SU-DHL-6 (cell line): ENCODE data around the gene ATP7B.

Experiments
- H2AFZ ChIP-seq: fragments of 200-600 bp; sonication (generic); 2 replicates; pipeline ENCODE4 v1.6.1; 2014; ENCODE audit warnings: low read depth, mild to moderate bottlenecking, moderate library complexity, mixed read lengths, antibody characterized with exemption, low read length; ENCODE audit not compliant: severe bottlenecking
- H3F3A ChIP-seq: fragments of 200-600 bp; shearing (Covaris generic); 2 replicates; pipeline ENCODE4 v1.6.0; 2016; ENCODE audit warnings: antibody characterized with exemption, mild to moderate bottlenecking; ENCODE audit not compliant: insufficient read depth
- H3K27ac ChIP-seq: fragments of 200-600 bp; sonication (generic); 2 replicates; pipeline ENCODE4 v1.5.1; 2016; ENCODE audit warnings: low read depth, mild to moderate bottlenecking, low read length, moderate library complexity, mixed read lengths
- H3K27me3 ChIP-seq: fragments of 200-600 bp; sonication (generic), shearing (Covaris generic); 2 replicates; pipeline ENCODE4 v1.6.0; 2014; ENCODE audit warnings: mild to moderate bottlenecking, low read length
- H3K36me3 ChIP-seq: fragments of 200-600 bp; sonication (generic); 2 replicates; pipeline ENCODE4 v1.6.1; 2014; ENCODE audit warnings: mild to moderate bottlenecking, low read length, mixed read lengths
- H3K4me2 ChIP-seq: fragments of 300-600, 200-600 bp; shearing (Covaris generic), sonication (generic); 2 replicates; pipeline ENCODE4 v1.6.0; 2014; ENCODE audit warnings: low read length, low read depth, mild to moderate bottlenecking; ENCODE audit not compliant: poor library complexity, severe bottlenecking
- H3K4me3 ChIP-seq: fragments of 200-600 bp; sonication (generic); 2 replicates; pipeline ENCODE4 v1.5.1; 2014; ENCODE audit warnings: antibody characterized with exemption, low read length, mild to moderate bottlenecking, mixed read lengths; ENCODE audit not compliant: insufficient read depth, poor library complexity, severe bottlenecking
- H3K79me2 ChIP-seq: fragments of 200-600 bp; sonication (generic); 2 replicates; pipeline ENCODE4 v1.6.1; 2014; ENCODE audit warnings: mild to moderate bottlenecking, low read length, moderate library complexity; ENCODE audit not compliant: insufficient read depth
- H3K9ac ChIP-seq: fragments of 200-600 bp; sonication (generic); 2 replicates; pipeline ENCODE4 v1.7.0; 2014; ENCODE audit warnings: mild to moderate bottlenecking, low read length
- H3K9me2 ChIP-seq: fragments of 200-600 bp; sonication (generic); replicated peaks from 2 replicates; pipeline ENCODE4 v1.6.1; 2014; ENCODE audit warnings: low read length; ENCODE audit not compliant: insufficient read depth
- H3K9me3 ChIP-seq: fragments of 200-600 bp; sonication (generic); 2 replicates; pipeline ENCODE4 v1.6.1; 2014; ENCODE audit warnings: low read length, mixed read lengths; ENCODE audit not compliant: insufficient read depth
- H4K20me1 ChIP-seq: fragments of 200-600 bp; sonication (generic); 2 replicates; pipeline ENCODE4 v1.6.1; 2014; ENCODE audit warnings: low read depth, mild to moderate bottlenecking, antibody characterized with exemption, low read length, moderate library complexity, mixed read lengths
- CTCF ChIP-seq: fragments of 200-600 bp; sonication (generic); IDR thresholded peaks from one replicate; pipeline ENCODE4 v1.5.1; 2017; ENCODE audit warnings: antibody characterized with exemption, mild to moderate bottlenecking, low read length, moderate library complexity; ENCODE audit not compliant: insufficient read depth, poor library complexity, severe bottlenecking
- EZH2phosphoT487 ChIP-seq: fragments of 200-600 bp; sonication (generic), shearing (Covaris generic); conservative IDR thresholded peaks from 2 replicates; pipeline ENCODE4 v1.6.1; 2018; ENCODE audit warnings: mild to moderate bottlenecking, antibody characterized with exemption, low read length, moderate library complexity, mixed read lengths

Gene ATP7B

GRCh38 chr13:51956717-51957116, 54.5 kb downstream of the ATP7B start:
- TF ChIP-seq CTCF = no peak
- no peak for TF ChIP-seq EZH2phosphoT487
- Histone ChIP-seq H2AFZ (no peak overlapping the region), H3K9me2 (no peaks in the 10 kb centered on the region), H3K9me3 (no peaks in the 10 kb centered on the region), H3K4me3 (no peak overlapping the region), H3F3A (no peaks in the 10 kb centered on the region), H3K79me2 (no peaks in the 10 kb centered on the region), H4K20me1 (no peaks in the 10 kb centered on the region), H3K9ac (no peak overlapping the region), H3K27ac (no peak overlapping the region), H3K4me2 (no peak overlapping the region), H3K36me3 (no peaks in the 10 kb centered on the region), H3K27me3 (no peaks in the 10 kb centered on the region)

GRCh38 chr13:51955816-51956603, 55.2 kb downstream of the ATP7B start:
- TF ChIP-seq EZH2phosphoT487 (no peak), CTCF (no peak)
- H3K36me3 ChIP-seq = no peaks in the 10 kb centered on the region
- no peaks in the 10 kb centered on the region for H3K9me2 ChIP-seq
- no peak overlapping the region for H3K27ac ChIP-seq
- no peak overlapping the region for H3K4me3 ChIP-seq
- no peak overlapping the region for H2AFZ ChIP-seq
- no peak overlapping the region for H3K4me2 ChIP-seq
- H4K20me1 ChIP-seq = no peaks in the 10 kb centered on the region
- no peaks in the 10 kb centered on the region for H3K79me2 ChIP-seq
- H3K9me3 ChIP-seq = no peaks in the 10 kb centered on the region
- no peak overlapping the region for H3K9ac ChIP-seq
- H3F3A ChIP-seq = no peaks in the 10 kb centered on the region
- no peaks in the 10 kb centered on the region for H3K27me3 ChIP-seq

GRCh38 chr13:51955281-51955771, 55.9 kb downstream of the ATP7B start:
- Histone ChIP-seq H3F3A (no peaks in the 10 kb centered on the region), H3K9me3 (no peaks in the 10 kb centered on the region), H3K9me2 (no peaks in the 10 kb centered on the region), H3K9ac (no peak overlapping the region), H3K4me2 (no peak overlapping the region), H4K20me1 (no peaks in the 10 kb centered on the region), H3K27me3 (no peaks in the 10 kb centered on the region), H3K27ac (no peak overlapping the region), H2AFZ (no peak overlapping the region), H3K36me3 (no peaks in the 10 kb centered on the region), H3K4me3 (no peak overlapping the region), H3K79me2 (no peaks in the 10 kb centered on the region)
- TF ChIP-seq CTCF (no peak), EZH2phosphoT487 (no peak)
